ENCODE results near the gene CPXM2.

The CPXM2 gene

DNA sequence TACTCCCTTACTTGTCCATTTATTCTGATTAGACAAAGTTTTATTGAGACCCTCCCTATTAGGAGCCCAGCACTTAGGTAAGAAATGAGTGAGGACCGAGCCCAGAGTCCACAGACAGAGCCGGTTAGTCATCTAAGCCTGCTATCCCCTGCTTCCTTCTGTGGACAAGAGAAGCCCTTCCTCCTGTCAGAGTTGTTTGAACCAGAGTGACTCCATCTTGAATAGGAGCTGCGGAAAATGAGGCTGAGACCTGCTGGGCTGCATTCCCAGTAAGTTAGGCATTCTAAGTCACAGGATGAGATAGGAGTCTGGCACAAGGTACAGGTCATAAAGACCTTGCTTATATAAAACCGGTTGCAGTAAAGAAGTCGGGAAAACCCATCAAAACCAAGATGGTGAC, 109.1 kb downstream of the CPXM2 start:
- Histone ChIP-seq H3K4me3 (replicated peaks; ENCODE audit: insufficient read depth, low read length) (no peak overlapping the region), H3K27ac (replicated peaks) (no peak overlapping the region), H3K27me3 (ENCODE audit: insufficient read depth, poor library complexity, severe bottlenecking) (no peaks in the 10 kb centered on the region)
- no peak for DNase-seq (ENCODE audit: low read depth in 1 of 2, low spot score in 1 of 2)
- TF ChIP-seq GABPA (IDR thresholded peaks at IDR 0.05; ENCODE audit: low read depth) (no peak), POLR2AphosphoS5 (IDR thresholded peaks at IDR 0.05; ENCODE audit: low read depth) (no peak), SPI1 (IDR thresholded peaks at IDR 0.05; ENCODE audit: borderline replicate concordance, low read depth) (no peak)
- TF ChIP-seq, protein P1, sequence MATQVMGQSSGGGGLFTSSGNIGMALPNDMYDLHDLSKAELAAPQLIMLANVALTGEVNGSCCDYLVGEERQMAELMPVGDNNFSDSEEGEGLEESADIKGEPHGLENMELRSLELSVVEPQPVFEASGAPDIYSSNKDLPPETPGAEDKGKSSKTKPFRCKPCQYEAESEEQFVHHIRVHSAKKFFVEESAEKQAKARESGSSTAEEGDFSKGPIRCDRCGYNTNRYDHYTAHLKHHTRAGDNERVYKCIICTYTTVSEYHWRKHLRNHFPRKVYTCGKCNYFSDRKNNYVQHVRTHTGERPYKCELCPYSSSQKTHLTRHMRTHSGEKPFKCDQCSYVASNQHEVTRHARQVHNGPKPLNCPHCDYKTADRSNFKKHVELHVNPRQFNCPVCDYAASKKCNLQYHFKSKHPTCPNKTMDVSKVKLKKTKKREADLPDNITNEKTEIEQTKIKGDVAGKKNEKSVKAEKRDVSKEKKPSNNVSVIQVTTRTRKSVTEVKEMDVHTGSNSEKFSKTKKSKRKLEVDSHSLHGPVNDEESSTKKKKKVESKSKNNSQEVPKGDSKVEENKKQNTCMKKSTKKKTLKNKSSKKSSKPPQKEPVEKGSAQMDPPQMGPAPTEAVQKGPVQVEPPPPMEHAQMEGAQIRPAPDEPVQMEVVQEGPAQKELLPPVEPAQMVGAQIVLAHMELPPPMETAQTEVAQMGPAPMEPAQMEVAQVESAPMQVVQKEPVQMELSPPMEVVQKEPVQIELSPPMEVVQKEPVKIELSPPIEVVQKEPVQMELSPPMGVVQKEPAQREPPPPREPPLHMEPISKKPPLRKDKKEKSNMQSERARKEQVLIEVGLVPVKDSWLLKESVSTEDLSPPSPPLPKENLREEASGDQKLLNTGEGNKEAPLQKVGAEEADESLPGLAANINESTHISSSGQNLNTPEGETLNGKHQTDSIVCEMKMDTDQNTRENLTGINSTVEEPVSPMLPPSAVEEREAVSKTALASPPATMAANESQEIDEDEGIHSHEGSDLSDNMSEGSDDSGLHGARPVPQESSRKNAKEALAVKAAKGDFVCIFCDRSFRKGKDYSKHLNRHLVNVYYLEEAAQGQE (IDR thresholded peaks at IDR 0.05; ENCODE audit: insufficient replicate concordance, low read depth) = no peak
- TF ChIP-seq, protein P2, sequence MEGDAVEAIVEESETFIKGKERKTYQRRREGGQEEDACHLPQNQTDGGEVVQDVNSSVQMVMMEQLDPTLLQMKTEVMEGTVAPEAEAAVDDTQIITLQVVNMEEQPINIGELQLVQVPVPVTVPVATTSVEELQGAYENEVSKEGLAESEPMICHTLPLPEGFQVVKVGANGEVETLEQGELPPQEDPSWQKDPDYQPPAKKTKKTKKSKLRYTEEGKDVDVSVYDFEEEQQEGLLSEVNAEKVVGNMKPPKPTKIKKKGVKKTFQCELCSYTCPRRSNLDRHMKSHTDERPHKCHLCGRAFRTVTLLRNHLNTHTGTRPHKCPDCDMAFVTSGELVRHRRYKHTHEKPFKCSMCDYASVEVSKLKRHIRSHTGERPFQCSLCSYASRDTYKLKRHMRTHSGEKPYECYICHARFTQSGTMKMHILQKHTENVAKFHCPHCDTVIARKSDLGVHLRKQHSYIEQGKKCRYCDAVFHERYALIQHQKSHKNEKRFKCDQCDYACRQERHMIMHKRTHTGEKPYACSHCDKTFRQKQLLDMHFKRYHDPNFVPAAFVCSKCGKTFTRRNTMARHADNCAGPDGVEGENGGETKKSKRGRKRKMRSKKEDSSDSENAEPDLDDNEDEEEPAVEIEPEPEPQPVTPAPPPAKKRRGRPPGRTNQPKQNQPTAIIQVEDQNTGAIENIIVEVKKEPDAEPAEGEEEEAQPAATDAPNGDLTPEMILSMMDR (IDR thresholded peaks at IDR 0.05; ENCODE audit: insufficient read depth, low read length) = no peak

DNA sequence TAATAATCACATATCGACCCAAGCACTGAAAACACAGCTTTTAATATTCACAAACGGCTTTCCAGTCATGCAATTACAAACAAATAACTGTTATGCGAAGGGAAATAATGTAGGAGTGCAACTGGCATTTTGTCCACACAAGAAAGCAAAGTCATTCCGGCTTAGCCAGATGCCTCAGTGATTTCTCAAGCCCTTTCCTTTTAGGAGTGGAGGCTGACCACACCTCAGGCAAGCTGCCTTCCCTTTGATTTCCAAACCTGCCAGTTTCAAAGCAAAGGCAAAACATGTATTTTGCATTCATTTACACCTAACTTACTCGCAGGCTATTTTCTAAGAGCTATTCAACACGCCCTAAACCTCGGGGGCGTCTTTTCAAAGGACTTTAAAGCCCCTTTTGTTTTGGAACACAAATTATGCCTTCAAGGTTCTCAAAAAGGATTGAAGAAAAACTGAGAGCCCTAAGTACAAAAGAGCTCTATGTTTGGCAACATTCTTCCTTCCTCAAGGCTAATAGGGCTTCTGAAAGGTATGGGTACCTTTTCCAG, 109.6 kb downstream of the CPXM2 start:
- no peak for DNase-seq (ENCODE audit: low read depth in 1 of 2, low spot score in 1 of 2)
- Histone ChIP-seq H3K27ac (replicated peaks) (no peak overlapping the region), H3K4me3 (replicated peaks; ENCODE audit: insufficient read depth, low read length) (no peak overlapping the region), H3K27me3 (ENCODE audit: insufficient read depth, poor library complexity, severe bottlenecking) (no peaks in the 10 kb centered on the region)
- TF ChIP-seq, protein P1 (IDR thresholded peaks at IDR 0.05; ENCODE audit: insufficient replicate concordance, low read depth) = no peak
- no peak for TF ChIP-seq SPI1 (IDR thresholded peaks at IDR 0.05; ENCODE audit: borderline replicate concordance, low read depth)
- TF ChIP-seq POLR2AphosphoS5 (IDR thresholded peaks at IDR 0.05; ENCODE audit: low read depth) = no peak
- TF ChIP-seq GABPA (IDR thresholded peaks at IDR 0.05; ENCODE audit: low read depth) = no peak
- TF ChIP-seq, protein P2 (IDR thresholded peaks at IDR 0.05; ENCODE audit: insufficient read depth, low read length) = no peak

DNA sequence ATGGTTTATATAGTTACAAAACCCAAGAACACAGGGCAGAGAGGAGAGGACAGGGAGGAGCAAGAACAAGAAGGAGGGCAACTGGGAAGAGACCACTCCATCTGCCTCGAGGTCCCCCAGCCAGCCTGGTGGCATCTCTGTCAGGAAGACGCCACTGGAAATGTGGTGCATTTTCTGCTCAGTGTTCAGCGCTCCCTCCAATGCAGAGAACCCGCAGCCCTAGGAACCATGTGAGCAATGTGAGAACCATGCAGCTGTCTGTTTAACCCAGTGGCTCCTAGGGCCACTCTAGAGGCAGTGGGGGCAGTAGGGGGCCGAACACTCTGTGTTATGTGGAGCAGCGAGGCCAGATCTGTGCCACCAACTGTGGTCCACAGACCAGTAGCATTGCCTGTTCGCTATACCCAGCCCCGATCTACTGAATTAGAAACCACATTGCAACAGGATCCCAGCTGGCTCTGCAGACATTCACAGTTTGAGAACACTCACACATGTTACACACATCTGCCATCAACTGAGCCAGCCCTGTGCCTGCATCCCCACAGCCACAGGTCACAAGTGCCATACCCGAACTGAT, 110.2 kb downstream of the CPXM2 start:
- no peak overlapping the region for H3K4me3 ChIP-seq (replicated peaks; ENCODE audit: insufficient read depth, low read length)
- no peaks in the 10 kb centered on the region for H3K27me3 ChIP-seq (ENCODE audit: insufficient read depth, poor library complexity, severe bottlenecking)
- DNase-seq (ENCODE audit: low read depth in 1 of 2, low spot score in 1 of 2) = no peak
- TF ChIP-seq SPI1 (IDR thresholded peaks at IDR 0.05; ENCODE audit: borderline replicate concordance, low read depth) (no peak), POLR2AphosphoS5 (IDR thresholded peaks at IDR 0.05; ENCODE audit: low read depth) (no peak), GABPA (IDR thresholded peaks at IDR 0.05; ENCODE audit: low read depth) (no peak)
- TF ChIP-seq, protein P1 (IDR thresholded peaks at IDR 0.05; ENCODE audit: insufficient replicate concordance, low read depth) = no peak
- TF ChIP-seq, protein P2 (IDR thresholded peaks at IDR 0.05; ENCODE audit: insufficient read depth, low read length) = no peak
- H3K27ac ChIP-seq (replicated peaks) = no peak overlapping the region
